Caco-2 (cell line): Measurements from ENCODE around the gene WDR20. TPM values are rescaled to one million over a fixed set of nuclear protein-coding genes. Genes with fewer than 3 reads are reported as not detected.

Source experiments
- BruUV-seq: library from RNA; stranded (reverse); fragments of 400-500 nt; replicated peaks from 2 replicates; lab custom pipeline; 2021; lab: Mats Ljungman, UMichigan
- CTCF ChIA-PET: fragments of 300-600 bp; sonication (Branson Sonifier 250); formaldehyde crosslinking; loops from one replicate; lab custom pipeline; 2022; ENCODE audit warnings: antibody characterized with exemption; lab: Charles Lee
- POLR2A ChIA-PET: fragments of 300-600 bp; sonication (Branson Sonifier 250); formaldehyde crosslinking; loops from one replicate; lab custom pipeline; 2022; ENCODE audit warnings: antibody characterized with exemption; lab: Charles Lee
- DNase-seq, 2 experiments: peaks; one replicate each; pipeline versions ENCODE4 v3.0.0 to v3.0.0-alpha.2; 2020 to 2022
- H3K27me3 ChIP-seq: replicated peaks from 2 replicates; pipeline ENCODE4 v1.6.0; 2011; ENCODE audit warnings: low read length; ENCODE audit not compliant: control insufficient read depth, insufficient read depth
- H3K36me3 ChIP-seq: 2 replicates; pipeline ENCODE4 v1.5.1; 2011; ENCODE audit warnings: low read length; ENCODE audit not compliant: control insufficient read depth, insufficient read depth
- H3K4me1 ChIP-seq: fragments of 250-450 bp; sonication (Bioruptor Pico); 2 replicates; pipeline ENCODE4 v1.5.1; 2020; ENCODE audit warnings: mild to moderate bottlenecking
- H3K4me3 ChIP-seq: 2 replicates; pipeline ENCODE4 v1.5.1; 2011; ENCODE audit warnings: low read depth, mild to moderate bottlenecking, control low read depth, low read length
- H3K9me3 ChIP-seq: fragments of 250-450 bp; sonication (Bioruptor Pico); 2 replicates; pipeline ENCODE4 v1.5.1; 2020; ENCODE audit warnings: mild to moderate bottlenecking, moderate library complexity
- H3K27ac Mint-ChIP-seq: one replicate; pipeline ENCODE4 v1.8.0; 2022; ENCODE audit warnings: mixed read lengths; ENCODE audit not compliant: unreplicated experiment
- H3K27me3 Mint-ChIP-seq: one replicate; pipeline ENCODE4 v1.8.0; 2022; ENCODE audit warnings: mixed read lengths; ENCODE audit not compliant: insufficient read depth, unreplicated experiment
- H3K36me3 Mint-ChIP-seq: one replicate; pipeline ENCODE4 v1.8.0; 2022; ENCODE audit warnings: mild to moderate bottlenecking, mixed read lengths; ENCODE audit not compliant: insufficient read depth, unreplicated experiment
- H3K4me1 Mint-ChIP-seq: one replicate; pipeline ENCODE4 v1.8.0; 2022; ENCODE audit warnings: low read depth, mixed read lengths; ENCODE audit not compliant: unreplicated experiment
- H3K4me3 Mint-ChIP-seq: one replicate; pipeline ENCODE4 v1.8.0; 2022; ENCODE audit warnings: mild to moderate bottlenecking, moderate library complexity, mixed read lengths; ENCODE audit not compliant: unreplicated experiment
- H3K9me3 Mint-ChIP-seq: one replicate; pipeline ENCODE4 v1.8.0; 2022; ENCODE audit warnings: mixed read lengths; ENCODE audit not compliant: unreplicated experiment
- CTCF ChIP-seq, 2 experiments: fragments of 200-600 bp in 1 of 2; IDR thresholded peaks; 1 replicate in 1 of 2; 2 replicates in 1 of 2; pipeline versions ENCODE4 v1.5.1 to v1.8.0; 2011 to 2022; ENCODE audit warnings: antibody characterized with exemption in 1 of 2, control low read depth in 1 of 2, inconsistent platforms in 1 of 2, low read depth in 1 of 2, low read length in 1 of 2, mild to moderate bottlenecking in 1 of 2, moderate library complexity in 1 of 2; ENCODE audit not compliant: insufficient read depth in 1 of 2, severe bottlenecking in 1 of 2, unreplicated experiment in 1 of 2
- intact Hi-C: fragments of 100-400 bp; cut with micrococcal nuclease; formaldehyde crosslinking; loops from one replicate; pipeline ENCODE4 v1.10.0; 2022; ENCODE audit not compliant: unreplicated experiment
- total RNA-seq: library from RNA; stranded (reverse); gene quantifications from 2 replicates; pipeline ENCODE4 v1.2.3, GENCODE V29; 2022

WDR20 gene
- total RNA-seq, 1 experiment from 2014 or later, result 32.5 TPM

GRCh38 chr14:102217399-102217798 lies 77.7 kb downstream of the WDR20 start:
- POLR2A ChIA-PET, result no interaction called here
- no peak for TF ChIP-seq CTCF (IDR thresholded peaks at IDR 0.05; ENCODE audit: insufficient read depth in 1 of 2, low read depth in 1 of 2, low read length in 1 of 2, severe bottlenecking in 1 of 2, unreplicated experiment in 1 of 2)
- Histone ChIP-seq H3K27me3 (no peaks in the 10 kb centered on the region), H3K36me3 (no peaks in the 10 kb centered on the region), H3K9me3 (no peaks in the 10 kb centered on the region), H3K4me1 (no peaks in the 10 kb centered on the region), H3K4me3 (no peak overlapping the region)
- H3K4me3 Mint-ChIP-seq, result no peak overlapping the region
- no peaks in the 10 kb centered on the region for H3K4me1 Mint-ChIP-seq
- no peak for DNase-seq
- no peaks in the 10 kb centered on the region for H3K9me3 Mint-ChIP-seq
- BruUV-seq, result no TSS peak
- H3K27me3 Mint-ChIP-seq, result no peaks in the 10 kb centered on the region
- CTCF ChIA-PET, result interaction anchor here (0.7 kb wide), 1 partner anchor 99 kb away, joined by 4 read pairs; no protein-coding TSS in a partner anchor
- no peak overlapping the region for H3K27ac Mint-ChIP-seq
- peaks cover 8% of the 10 kb centered on the region for H3K36me3 Mint-ChIP-seq
- intact Hi-C loops, result no loop called here

GRCh38 chr14:102217987-102218421 lies 78.3 kb downstream of the WDR20 start:
- no TSS peak for BruUV-seq
- H3K27ac Mint-ChIP-seq, result no peak overlapping the region
- H3K36me3 ChIP-seq, result no peaks in the 10 kb centered on the region
- H3K4me1 ChIP-seq, result no peaks in the 10 kb centered on the region
- no peak overlapping the region for H3K4me3 ChIP-seq
- no peak for TF ChIP-seq CTCF (IDR thresholded peaks at IDR 0.05; ENCODE audit: insufficient read depth in 1 of 2, low read depth in 1 of 2, low read length in 1 of 2, severe bottlenecking in 1 of 2, unreplicated experiment in 1 of 2)
- POLR2A ChIA-PET, result no interaction called here
- no peaks in the 10 kb centered on the region for H3K9me3 Mint-ChIP-seq
- DNase-seq, result no peak
- H3K9me3 ChIP-seq, result no peaks in the 10 kb centered on the region
- no peaks in the 10 kb centered on the region for H3K4me1 Mint-ChIP-seq
- no peaks in the 10 kb centered on the region for H3K27me3 Mint-ChIP-seq
- intact Hi-C loops, result no loop called here
- no peak overlapping the region for H3K4me3 Mint-ChIP-seq
- H3K27me3 ChIP-seq, result no peaks in the 10 kb centered on the region
- peaks cover 8% of the 10 kb centered on the region for H3K36me3 Mint-ChIP-seq
- CTCF ChIA-PET, result interaction anchor here (0.7 kb wide), 1 partner anchor 99 kb away, joined by 4 read pairs; no protein-coding TSS in a partner anchor

- H3K27me3 Mint-ChIP-seq, result no peaks in the 10 kb centered on the region
- intact Hi-C loops, result no loop called here
- no peak overlapping the region for H3K4me3 ChIP-seq
- no peak overlapping the region for H3K27ac Mint-ChIP-seq
- H3K27me3 ChIP-seq, result no peaks in the 10 kb centered on the region
- BruUV-seq, result no TSS peak
- no peak overlapping the region for H3K4me3 Mint-ChIP-seq
- no peaks in the 10 kb centered on the region for H3K4me1 ChIP-seq
- H3K4me1 Mint-ChIP-seq, result no peaks in the 10 kb centered on the region
- TF ChIP-seq CTCF (IDR thresholded peaks at IDR 0.05; ENCODE audit: insufficient read depth in 1 of 2, low read depth in 1 of 2, low read length in 1 of 2, severe bottlenecking in 1 of 2, unreplicated experiment in 1 of 2), result no peak
- peaks cover 5% of the 10 kb centered on the region for H3K36me3 Mint-ChIP-seq
- H3K9me3 Mint-ChIP-seq, result no peaks in the 10 kb centered on the region
- CTCF ChIA-PET, result no interaction called here
- POLR2A ChIA-PET, result no interaction called here
- DNase-seq, result no peak
- H3K9me3 ChIP-seq, result no peaks in the 10 kb centered on the region
- no peaks in the 10 kb centered on the region for H3K36me3 ChIP-seq
Observed at GRCh38 chr14:102218688-102219087, 79.0 kb downstream of the WDR20 start.
